Hematopoietic multipotent progenitor cell treated with erythropoietin and hydrocortisone succinate and interleukin-3 and kit ligand, for 15 days (in vitro differentiated cells): ENCODE measurements around the gene DACH1.

Experiments used
- DNase-seq: peaks from one replicate; pipeline ENCODE4 v3.0.0-alpha.2; 2015; ENCODE audit warnings: low spot score

The DACH1 gene

GRCh38 chr13:71394176-71394575 is 472.8 kb downstream of the DACH1 start:
- DNase-seq = no peak
